ENCODE results near the gene PPP2R3C.
"Not testable (repeated sequence)": the region's sequence is repeated elsewhere in the genome, so short reads cannot be mapped to it uniquely, and the experiment has no call there.

PPP2R3C gene

GRCh38 chr14:35121887-35122695, at the start of gene PPP2R3C, which contains the start of gene PRORP:
Gene PPP2R3C (minus strand): TSS chr14:35121990. CDS start chr14:35121959, 31 bp downstream.
Gene PRORP (plus strand): TSS chr14:35122552. CDS start chr14:35123246, 694 bp downstream.
- peak; percentile 87 for DNase-seq (ENCODE audit: low read depth)

GRCh38 chr14:35167496-35167895, 45.7 kb upstream of the PPP2R3C start:
- no peak for DNase-seq (ENCODE audit: low read depth)

- DNase-seq (ENCODE audit: low read depth) = no peak
These were observed 43.1 kb upstream of the PPP2R3C start for GRCh38 chr14:35164849-35165248.

- DNase-seq (ENCODE audit: low read depth) = no peak
These were observed 41.6 kb upstream of the PPP2R3C start for GRCh38 chr14:35163384-35163783.

GRCh38 chr14:35161231-35161630, 39.4 kb upstream of the PPP2R3C start:
- no peak for DNase-seq (ENCODE audit: low read depth)

- DNase-seq (ENCODE audit: low read depth) = peak; percentile 93
These were observed 38.1 kb upstream of the PPP2R3C start for GRCh38 chr14:35159742-35160409.

- DNase-seq (ENCODE audit: low read depth) = peak; percentile 18
These were observed 37.3 kb upstream of the PPP2R3C start for GRCh38 chr14:35158951-35159653.

- no peak for DNase-seq (ENCODE audit: low read depth)
These were observed 36.7 kb upstream of the PPP2R3C start for GRCh38 chr14:35158491-35158890.

- DNase-seq (ENCODE audit: low read depth) = no peak
These were observed 34.2 kb upstream of the PPP2R3C start for GRCh38 chr14:35155962-35156361.

- DNase-seq (ENCODE audit: low read depth) = no peak
These were observed 32.2 kb upstream of the PPP2R3C start for GRCh38 chr14:35154016-35154415.

- DNase-seq (ENCODE audit: low read depth) = not testable (repeated sequence)
These were observed 30.7 kb upstream of the PPP2R3C start for GRCh38 chr14:35152531-35152930.

GRCh38 chr14:35149239-35149638, 27.4 kb upstream of the PPP2R3C start:
- no peak for DNase-seq (ENCODE audit: low read depth)

GRCh38 chr14:35147711-35148110, 25.9 kb upstream of the PPP2R3C start:
- no peak for DNase-seq (ENCODE audit: low read depth)

- no peak for DNase-seq (ENCODE audit: low read depth)
These were observed 25.4 kb upstream of the PPP2R3C start for GRCh38 chr14:35147186-35147585.

GRCh38 chr14:35146711-35147149, 24.9 kb upstream of the PPP2R3C start:
- DNase-seq (ENCODE audit: low read depth) = no peak

- DNase-seq (ENCODE audit: low read depth) = no peak
These were observed 22.2 kb upstream of the PPP2R3C start for GRCh38 chr14:35144029-35144428.

GRCh38 chr14:35140718-35141581, 19.2 kb upstream of the PPP2R3C start:
- DNase-seq (ENCODE audit: low read depth) = no peak

- no peak for DNase-seq (ENCODE audit: low read depth)
These were observed 16.8 kb upstream of the PPP2R3C start for GRCh38 chr14:35138585-35138984.

GRCh38 chr14:35134329-35135123, 12.7 kb upstream of the PPP2R3C start:
- DNase-seq (ENCODE audit: low read depth) = no peak

- DNase-seq (ENCODE audit: low read depth) = no peak
These were observed 11.9 kb upstream of the PPP2R3C start for GRCh38 chr14:35133542-35134328.
